ENCODE measurements around the gene TPM1. TPM values are rescaled to one million over a fixed set of nuclear protein-coding genes. Genes with fewer than 3 reads are reported as not detected.

TPM1 gene
- total and polyA plus RNA-seq, 2 donors (not counting 1 experiment from before 2014, with no cell fraction given): 224 to 1,732 TPM

- Histone ChIP-seq H3K27me3 (ENCODE audit: control insufficient read depth, insufficient read depth, low read length) (no peaks in the 10 kb centered on the region), H3K9me3 (ENCODE audit: control insufficient read depth, insufficient read depth, low read depth, low read length) (no peaks in the 10 kb centered on the region), H3K27ac (ENCODE audit: insufficient read depth, low read length) (no peak overlapping the region), H3K4me1 (ENCODE audit: control insufficient read depth, extremely low read depth, insufficient read depth, low read length) (peaks cover 10% of the 10 kb centered on the region), H3K4me2 (ENCODE audit: extremely low read depth, insufficient read depth, low read length) (no peak overlapping the region), H2AFZ (ENCODE audit: low read length) (no peak overlapping the region), H3K79me2 (ENCODE audit: control insufficient read depth, insufficient read depth, low read length) (no peaks in the 10 kb centered on the region), H3K36me3 (ENCODE audit: control insufficient read depth, insufficient read depth, low read length) (peaks cover 42% of the 10 kb centered on the region), H3K4me3 (replicated peaks in 1 of 4; ENCODE audit: control extremely low read depth in 1 of 4, insufficient read depth in 1 of 4, low read depth in 3 of 4, low read length in 4 of 4) (no peak overlapping the region), H3K9ac (ENCODE audit: insufficient read depth, low read length) (no peak overlapping the region), H4K20me1 (ENCODE audit: control insufficient read depth, extremely low read depth, insufficient read depth, low read length) (no peaks in the 10 kb centered on the region)
- no peak for TF ChIP-seq EZH2 (IDR thresholded peaks at IDR 0.05; ENCODE audit: low read length, missing control alignments)
- no peak for TF ChIP-seq CTCF (conservative IDR thresholded peaks at IDR 0.05 in 1 of 2, IDR thresholded peaks at IDR 0.05 in 1 of 2; ENCODE audit: low read depth in 1 of 2, low read length in 2 of 2)
- peak in 1 of 2 donors; percentile 10 for DNase-seq (ENCODE audit: low read depth in 2 of 2)
These were observed 21.4 kb downstream of the TPM1 start for GRCh38 chr15:63063877-63064409.

DNA sequence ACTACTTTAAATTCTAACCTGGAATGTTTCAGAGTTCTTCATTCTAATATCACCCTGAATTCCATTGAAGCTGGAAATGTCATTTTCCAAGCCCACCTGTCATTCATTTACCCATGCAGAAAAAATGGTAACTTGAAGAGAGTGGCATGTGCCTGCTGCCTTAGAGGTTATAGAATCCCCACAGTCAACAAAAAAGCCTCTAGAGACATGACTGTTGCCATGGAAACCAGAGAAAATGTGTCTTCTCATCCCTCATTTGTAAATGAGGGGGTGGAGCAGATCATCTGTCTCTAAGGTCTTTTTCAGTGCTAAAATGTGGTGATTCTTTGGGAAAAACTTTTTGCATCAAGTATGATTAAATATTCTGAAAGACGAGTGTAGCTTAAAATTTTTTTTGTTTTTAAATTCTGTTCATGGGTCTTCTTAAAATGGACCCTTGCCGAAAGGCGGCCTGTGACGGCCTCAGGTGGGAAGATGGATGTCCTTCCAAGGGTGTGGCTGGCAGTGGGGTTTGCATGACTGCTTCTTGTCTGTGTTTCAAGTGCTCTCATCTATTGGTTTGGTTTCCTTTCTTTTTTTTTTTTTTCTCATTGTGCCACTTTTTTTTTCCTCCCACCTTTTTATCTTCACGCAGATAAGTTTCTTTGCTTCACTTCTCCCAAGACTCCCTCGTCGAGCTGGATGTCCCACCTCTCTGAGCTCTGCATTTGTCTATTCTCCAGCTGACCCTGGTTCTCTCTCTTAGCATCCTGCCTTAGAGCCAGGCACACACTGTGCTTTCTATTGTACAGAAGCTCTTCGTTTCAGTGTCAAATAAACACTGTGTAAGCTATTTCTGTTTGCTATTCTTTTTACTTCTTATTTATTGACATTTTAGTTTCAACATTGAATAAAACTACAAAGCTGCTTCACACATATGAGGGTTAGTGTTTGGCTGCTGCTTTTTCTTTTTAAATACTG lies 23.0 kb downstream of the TPM1 start:
- H4K20me1 ChIP-seq (ENCODE audit: control insufficient read depth, extremely low read depth, insufficient read depth, low read length): no peaks in the 10 kb centered on the region
- no peak overlapping the region for H3K9ac ChIP-seq (ENCODE audit: insufficient read depth, low read length)
- H3K79me2 ChIP-seq (ENCODE audit: control insufficient read depth, insufficient read depth, low read length): no peaks in the 10 kb centered on the region
- no peak overlapping the region for H2AFZ ChIP-seq (ENCODE audit: low read length)
- H3K4me1 ChIP-seq (ENCODE audit: control insufficient read depth, extremely low read depth, insufficient read depth, low read length): no peaks in the 10 kb centered on the region
- DNase-seq (ENCODE audit: low read depth in 2 of 2): peak in 1 of 2 donors; percentile 44
- H3K27ac ChIP-seq (ENCODE audit: insufficient read depth, low read length): no peak overlapping the region
- no peak overlapping the region for H3K4me2 ChIP-seq (ENCODE audit: extremely low read depth, insufficient read depth, low read length)
- no peak overlapping the region for H3K4me3 ChIP-seq (replicated peaks in 1 of 4; ENCODE audit: control extremely low read depth in 1 of 4, insufficient read depth in 1 of 4, low read depth in 3 of 4, low read length in 4 of 4)
- peaks cover 35% of the 10 kb centered on the region for H3K36me3 ChIP-seq (ENCODE audit: control insufficient read depth, insufficient read depth, low read length)
- TF ChIP-seq EZH2 (IDR thresholded peaks at IDR 0.05; ENCODE audit: low read length, missing control alignments): no peak
- no peak for TF ChIP-seq CTCF (conservative IDR thresholded peaks at IDR 0.05 in 1 of 2, IDR thresholded peaks at IDR 0.05 in 1 of 2; ENCODE audit: low read depth in 1 of 2, low read length in 2 of 2)
- H3K9me3 ChIP-seq (ENCODE audit: control insufficient read depth, insufficient read depth, low read depth, low read length): no peaks in the 10 kb centered on the region
- no peaks in the 10 kb centered on the region for H3K27me3 ChIP-seq (ENCODE audit: control insufficient read depth, insufficient read depth, low read length)

DNA sequence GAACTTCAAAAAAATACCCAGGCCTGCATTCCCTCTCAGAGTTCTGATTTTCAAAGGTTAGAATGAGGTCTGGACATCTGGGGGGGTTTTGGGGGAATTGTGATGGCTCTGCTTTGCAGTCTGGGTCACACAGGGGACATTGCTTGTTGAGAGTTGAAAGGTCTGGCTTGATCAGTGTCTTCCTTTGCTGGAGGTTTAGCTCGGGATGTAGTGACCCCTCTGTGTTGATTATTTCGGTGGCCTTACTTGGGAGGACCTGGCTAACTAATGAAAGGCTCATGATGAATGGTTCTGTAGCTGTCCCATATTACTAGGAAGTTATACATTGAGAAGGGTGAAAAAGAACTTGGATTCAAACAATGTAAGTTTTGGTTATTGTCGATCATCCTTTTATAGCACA lies 23.7 kb downstream of the TPM1 start:
- Histone ChIP-seq H3K79me2 (ENCODE audit: control insufficient read depth, insufficient read depth, low read length) (no peaks in the 10 kb centered on the region), H3K4me3 (replicated peaks in 1 of 4; ENCODE audit: control extremely low read depth in 1 of 4, insufficient read depth in 1 of 4, low read depth in 3 of 4, low read length in 4 of 4) (no peak overlapping the region), H4K20me1 (ENCODE audit: control insufficient read depth, extremely low read depth, insufficient read depth, low read length) (no peaks in the 10 kb centered on the region), H3K4me1 (ENCODE audit: control insufficient read depth, extremely low read depth, insufficient read depth, low read length) (no peaks in the 10 kb centered on the region), H3K27me3 (ENCODE audit: control insufficient read depth, insufficient read depth, low read length) (no peaks in the 10 kb centered on the region), H2AFZ (ENCODE audit: low read length) (no peak overlapping the region), H3K36me3 (ENCODE audit: control insufficient read depth, insufficient read depth, low read length) (peaks cover 27% of the 10 kb centered on the region), H3K4me2 (ENCODE audit: extremely low read depth, insufficient read depth, low read length) (no peak overlapping the region), H3K9me3 (ENCODE audit: control insufficient read depth, insufficient read depth, low read depth, low read length) (no peaks in the 10 kb centered on the region), H3K27ac (ENCODE audit: insufficient read depth, low read length) (no peak overlapping the region), H3K9ac (ENCODE audit: insufficient read depth, low read length) (no peak overlapping the region)
- TF ChIP-seq CTCF (conservative IDR thresholded peaks at IDR 0.05 in 1 of 2, IDR thresholded peaks at IDR 0.05 in 1 of 2; ENCODE audit: low read depth in 1 of 2, low read length in 2 of 2): no peak
- TF ChIP-seq EZH2 (IDR thresholded peaks at IDR 0.05; ENCODE audit: low read length, missing control alignments): no peak
- DNase-seq (ENCODE audit: low read depth in 2 of 2): peak in 1 of 2 donors; percentile 6
